GM19455 (cell line): ENCODE measurements around the gene OBI1.

Experiments
- ATAC-seq: cut with Tn5 transposase; IDR thresholded peaks from one replicate; pipeline ENCODE4 v1.9.1; 2021; ENCODE audit not compliant: unreplicated experiment

The OBI1 gene

DNA sequence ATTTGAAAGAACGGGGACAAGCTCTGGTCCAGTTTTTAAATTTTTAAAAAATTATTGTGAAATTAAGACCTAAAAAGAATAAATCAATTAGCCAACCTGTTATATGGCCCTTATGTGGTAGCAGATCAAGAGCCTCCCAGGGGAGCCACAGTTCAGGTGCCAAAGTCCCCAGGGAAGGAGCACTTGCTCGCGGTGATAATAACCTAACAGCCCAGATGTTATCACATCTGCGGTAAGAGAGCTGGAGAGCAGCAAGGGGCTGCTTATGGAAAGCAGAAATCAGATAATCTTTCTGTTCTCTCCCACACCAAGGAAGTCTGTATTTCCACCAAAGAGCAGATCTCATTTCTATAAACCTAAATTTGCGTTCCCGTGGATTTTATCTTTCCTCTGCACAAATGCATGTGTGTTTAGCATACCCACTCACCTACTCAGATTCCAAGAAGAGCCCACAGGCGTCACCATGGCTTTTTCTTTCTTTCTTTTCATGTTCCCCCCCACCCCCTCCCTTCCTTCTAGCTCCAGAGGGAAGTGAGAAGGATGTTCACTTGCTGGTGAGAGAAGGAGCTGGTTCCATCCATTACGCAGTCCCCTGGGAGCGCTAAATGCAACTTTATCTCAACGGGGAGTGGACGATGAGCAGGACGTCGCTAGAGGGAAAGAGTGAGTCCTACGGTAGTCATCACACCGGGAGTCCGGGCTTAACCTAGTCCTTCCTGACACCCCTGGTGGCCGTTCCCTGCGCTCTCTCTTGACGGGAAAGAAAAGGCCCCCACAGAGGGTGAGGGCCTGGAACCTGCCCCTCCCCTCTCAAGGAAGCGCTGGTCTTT, 54.0 kb downstream of the OBI1 start:
- ATAC-seq, result no peak

DNA sequence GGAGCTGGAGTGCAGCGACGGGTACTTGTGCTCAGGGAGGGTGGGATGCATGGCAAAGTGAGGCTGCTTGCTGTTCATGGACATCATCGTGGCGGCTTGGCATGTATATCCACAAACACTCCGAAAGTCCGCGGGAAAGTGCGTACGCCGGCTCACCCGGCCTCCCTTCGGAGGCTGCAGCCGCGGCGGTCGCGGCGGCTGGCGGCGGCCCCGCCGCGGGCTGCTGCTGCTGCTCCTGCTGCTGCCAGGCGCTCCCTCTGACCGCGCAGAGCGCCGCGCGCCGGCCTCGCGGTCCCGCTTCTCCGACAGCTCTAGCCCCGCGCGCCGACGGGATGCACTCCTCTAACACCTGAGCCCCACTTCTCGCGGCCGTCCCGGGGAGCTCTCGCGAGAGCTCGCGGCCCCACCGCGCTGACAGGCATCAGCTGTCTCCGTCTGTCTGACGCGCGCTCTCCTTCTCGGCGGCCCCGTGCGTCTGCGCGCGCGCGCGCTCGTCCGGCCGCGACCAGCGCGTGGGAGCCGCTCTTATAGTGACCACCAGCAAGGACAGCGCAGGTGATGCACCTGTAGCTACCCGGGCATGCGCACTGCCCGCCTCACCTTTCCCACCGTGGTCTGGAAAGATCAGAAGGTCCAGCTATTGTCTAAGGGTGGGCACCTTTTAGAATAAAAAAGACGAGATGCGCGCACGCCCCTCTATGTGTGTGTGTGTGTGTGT, 55.6 kb downstream of the OBI1 start, which contains the start of gene POU4F1:
TSS of gene POU4F1 (minus strand) at position 313 of the 718 bp plus-strand sequence. CDS start at position 87, 226 bp downstream.
- peak; percentile 93 for ATAC-seq

DNA sequence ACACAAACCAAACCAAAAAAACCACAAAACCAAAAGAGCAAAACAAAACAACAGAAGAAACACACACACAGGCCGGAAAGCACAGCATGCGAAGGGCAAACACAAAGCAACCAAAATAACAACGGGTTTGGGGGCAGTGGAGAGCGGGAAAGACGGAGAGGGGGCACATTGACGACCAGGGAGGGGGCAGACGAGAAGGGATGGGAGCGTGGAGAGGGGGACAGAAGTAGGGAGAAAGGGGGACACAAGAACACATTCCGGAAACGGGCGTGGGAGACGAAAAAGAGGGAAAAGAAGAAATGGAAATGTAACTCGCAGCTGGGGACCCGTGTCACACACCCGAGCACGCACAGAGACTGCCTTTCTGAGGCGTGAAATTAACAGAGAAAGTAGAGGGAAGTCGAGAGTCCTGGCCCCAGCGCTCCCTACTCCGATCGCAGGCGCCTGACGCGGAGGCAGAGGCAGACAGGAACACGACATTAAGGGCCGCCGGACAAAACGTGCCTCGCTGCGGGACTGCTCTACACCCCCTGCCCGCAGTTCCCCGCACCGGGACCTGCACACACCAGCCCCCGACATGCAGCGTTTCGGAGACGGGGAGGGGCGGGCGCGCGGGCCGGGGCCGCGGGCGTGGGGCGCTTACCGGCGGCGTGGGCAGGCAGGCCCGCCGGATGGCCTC, 56.3 kb downstream of the OBI1 start:
- peak; percentile 31 for ATAC-seq

DNA sequence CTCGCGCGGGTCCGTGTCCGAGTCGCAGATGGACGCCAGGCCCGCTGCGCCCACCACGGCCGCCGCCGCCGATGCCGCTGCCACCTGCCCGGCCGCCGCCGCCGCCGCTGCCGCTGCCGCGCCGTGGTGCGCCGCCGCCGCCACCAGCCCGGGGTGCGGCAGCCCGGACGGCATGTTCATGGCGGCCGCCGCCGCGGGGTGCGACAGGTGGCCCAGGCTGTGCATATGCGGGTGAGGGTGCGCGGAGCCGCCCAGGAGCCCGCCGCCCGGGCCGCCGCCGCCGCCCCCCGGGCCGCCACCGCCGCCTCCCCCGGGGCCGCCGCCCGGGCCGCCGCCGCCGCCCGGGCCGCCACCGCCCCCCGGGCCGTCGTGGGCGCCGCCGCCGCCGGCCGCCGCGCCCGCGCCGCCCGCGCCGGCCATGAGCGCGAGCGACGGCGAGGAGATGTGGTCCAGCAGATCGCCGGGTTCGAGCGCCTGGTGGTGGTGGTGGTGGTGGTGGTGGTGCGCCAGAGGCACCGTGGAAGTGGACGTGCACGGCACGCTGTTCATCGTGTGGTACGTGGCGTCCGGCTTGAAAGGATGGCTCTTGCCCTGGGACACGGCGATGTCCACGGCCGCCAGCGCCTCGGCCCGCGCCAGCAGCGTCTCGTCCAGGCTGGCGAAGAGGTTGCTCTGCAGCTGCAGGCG, 56.9 kb downstream of the OBI1 start:
- no peak for ATAC-seq

DNA sequence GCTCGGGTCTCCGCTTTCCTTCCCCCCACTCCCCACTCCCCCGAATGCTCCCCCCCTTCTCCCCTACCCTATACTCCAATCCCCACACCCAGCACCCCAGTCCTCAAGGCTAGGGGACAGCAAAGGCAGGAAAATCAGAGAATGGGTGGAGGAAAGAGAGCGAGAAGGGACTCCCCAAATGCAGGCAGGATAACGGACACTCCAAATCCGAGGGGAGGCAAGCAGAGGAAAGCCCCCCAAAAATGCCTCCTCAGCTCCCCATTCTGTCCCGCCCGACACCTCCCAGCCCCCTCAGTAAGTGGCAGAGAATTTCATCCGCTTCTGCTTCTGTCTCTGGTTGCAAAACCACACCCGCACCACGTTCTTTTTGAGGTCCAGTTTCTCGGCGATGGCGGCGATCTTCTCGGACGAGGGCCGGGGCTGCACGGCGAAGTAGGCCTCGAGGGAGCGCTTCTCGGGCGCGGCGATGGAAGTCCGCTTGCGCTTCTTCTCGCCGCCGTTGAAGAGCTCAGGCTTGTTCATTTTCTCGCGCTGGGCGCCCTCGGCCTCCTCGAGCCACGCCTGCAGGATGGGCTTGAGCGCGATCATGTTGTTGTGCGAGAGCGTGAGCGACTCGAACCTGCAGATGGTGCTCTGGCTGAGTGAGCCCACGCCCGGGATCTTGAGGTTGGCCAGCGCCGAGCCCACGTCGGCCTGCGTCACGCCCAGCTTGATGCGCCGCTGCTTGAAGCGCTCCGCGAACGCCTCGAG, 57.7 kb downstream of the OBI1 start:
- no peak for ATAC-seq

DNA sequence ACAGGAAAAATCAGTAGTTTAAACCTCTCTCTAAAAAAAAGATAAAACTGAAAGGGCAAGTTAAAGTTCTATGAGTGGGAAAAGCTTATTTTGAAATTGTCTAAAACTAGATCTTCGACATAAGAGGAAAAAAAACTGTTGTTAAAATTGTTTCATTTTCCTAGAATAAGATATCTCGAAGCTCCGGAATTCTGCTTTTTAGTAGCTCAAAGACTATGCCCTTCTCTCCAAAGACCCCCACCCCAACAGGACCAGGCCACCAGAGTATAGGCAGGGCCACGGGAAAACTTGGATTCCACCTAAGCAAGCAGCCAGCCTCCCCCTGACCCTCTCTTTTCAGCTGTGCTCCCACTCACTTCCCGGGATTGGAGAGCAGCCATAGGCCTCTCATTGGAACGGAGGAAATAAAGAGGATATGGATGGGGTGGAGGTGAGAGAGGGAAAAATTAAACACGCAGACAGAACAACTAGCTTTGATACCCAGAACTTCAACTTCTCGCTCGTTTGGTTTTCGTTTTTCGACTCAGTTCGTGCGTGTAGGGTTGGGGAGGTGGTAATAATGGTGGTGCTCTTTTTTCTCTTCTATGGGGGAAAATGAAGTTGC, 58.6 kb downstream of the OBI1 start:
- ATAC-seq, result no peak

DNA sequence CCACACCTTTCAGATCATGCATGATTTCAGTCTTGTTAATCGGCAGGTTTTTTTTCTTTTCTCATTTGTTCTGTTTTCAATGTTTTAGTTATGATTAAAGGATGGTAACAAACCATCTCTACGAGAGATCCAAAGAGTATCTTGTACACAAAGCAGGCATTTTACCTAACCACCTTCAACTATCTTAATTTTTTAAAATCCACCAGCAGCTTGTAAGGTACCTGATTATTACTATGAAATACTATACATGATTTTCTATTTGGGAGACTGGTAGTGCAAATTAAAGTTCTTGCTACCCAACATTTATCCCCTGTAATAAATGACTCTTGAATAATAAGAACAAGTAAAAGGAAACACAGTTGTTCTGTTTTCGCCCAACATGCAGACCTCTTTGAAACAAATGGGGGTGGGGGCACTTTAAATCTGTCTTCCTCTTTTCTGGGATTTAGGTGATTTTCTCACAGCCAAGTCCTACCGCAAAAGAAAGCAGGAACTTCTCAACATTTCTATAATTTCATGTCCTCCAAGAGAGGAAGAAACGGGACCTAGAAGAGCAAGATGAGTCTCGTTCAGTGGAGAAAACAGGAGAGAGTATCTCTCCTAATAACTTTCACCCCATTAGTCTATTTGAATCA, 59.2 kb downstream of the OBI1 start:
- ATAC-seq, result no peak

DNA sequence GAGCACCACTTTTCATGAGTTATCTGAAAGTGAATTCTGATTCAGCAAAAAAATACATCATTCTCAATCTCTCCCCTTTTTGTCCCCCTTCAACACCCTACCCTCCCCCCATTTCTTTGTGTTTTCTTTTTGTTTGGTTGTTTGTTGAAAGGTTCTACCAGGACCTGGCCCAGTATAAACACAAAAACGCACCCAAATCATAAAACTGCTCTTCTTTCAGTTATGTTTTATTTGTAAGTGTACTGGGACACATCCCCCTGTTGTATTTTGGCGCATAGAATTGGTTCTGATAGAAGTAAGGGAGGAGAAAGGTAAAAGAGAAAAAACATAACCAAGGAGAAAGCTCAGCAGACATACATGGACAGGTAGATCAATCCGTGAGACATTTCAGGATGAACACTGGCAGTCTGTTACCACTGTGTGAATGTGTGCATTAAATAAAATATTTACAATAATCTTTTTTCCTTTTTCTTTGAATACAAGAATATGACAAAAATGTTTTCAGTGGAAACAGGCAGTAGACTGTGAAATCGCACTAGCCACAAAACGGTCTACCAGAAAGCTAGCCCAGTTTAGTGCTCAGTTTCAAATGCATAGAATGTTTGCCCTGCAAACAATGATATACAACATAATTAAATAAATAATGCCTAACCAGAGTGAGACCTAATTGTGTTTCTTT, 59.9 kb downstream of the OBI1 start:
- no peak for ATAC-seq

DNA sequence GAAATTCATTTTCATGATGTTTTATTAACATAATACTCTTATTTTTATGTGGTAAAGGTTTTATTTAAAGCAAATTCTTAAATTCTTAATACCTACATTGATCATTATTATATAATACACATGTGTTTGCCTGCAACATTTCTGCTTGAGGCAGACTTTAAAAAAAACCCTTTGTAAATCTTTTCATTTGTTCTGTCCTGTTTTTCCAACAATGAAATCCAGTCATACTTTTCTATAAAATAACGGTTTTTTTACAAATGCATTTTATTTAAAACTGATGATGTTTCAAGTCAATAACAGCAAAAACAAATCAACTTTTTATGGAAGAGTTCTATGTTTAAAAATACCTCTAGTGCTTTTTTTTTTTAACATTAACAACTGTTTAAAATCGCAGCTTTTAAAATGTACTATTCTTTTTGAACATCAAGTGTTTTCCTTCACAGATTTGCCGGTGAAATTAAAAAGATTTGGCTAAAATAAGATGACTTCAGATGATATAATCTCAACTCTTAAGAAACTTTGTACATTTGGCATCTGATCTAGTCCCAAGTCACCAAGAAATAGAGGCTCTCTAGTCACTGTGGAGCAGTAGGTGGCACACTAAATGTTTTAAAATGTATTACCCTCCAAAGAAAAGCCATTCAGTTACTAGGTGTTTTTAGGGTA, 60.7 kb downstream of the OBI1 start:
- ATAC-seq, result no peak

DNA sequence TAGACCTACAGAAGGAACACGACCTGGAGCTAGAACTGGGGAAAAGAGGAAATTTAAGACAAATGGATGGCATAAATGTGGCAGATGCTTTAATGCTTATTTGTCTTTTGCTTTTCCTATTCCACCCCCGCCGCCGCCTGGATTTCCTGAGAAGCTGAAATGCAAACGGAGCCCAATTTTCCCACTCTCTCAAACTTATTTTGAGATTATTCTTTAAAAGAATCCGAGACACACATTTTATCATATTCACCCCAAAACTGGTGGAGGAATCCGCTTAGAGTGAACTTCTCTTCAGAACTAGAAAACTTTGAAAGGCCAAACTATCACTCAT, 61.4 kb downstream of the OBI1 start:
- ATAC-seq, result no peak

DNA sequence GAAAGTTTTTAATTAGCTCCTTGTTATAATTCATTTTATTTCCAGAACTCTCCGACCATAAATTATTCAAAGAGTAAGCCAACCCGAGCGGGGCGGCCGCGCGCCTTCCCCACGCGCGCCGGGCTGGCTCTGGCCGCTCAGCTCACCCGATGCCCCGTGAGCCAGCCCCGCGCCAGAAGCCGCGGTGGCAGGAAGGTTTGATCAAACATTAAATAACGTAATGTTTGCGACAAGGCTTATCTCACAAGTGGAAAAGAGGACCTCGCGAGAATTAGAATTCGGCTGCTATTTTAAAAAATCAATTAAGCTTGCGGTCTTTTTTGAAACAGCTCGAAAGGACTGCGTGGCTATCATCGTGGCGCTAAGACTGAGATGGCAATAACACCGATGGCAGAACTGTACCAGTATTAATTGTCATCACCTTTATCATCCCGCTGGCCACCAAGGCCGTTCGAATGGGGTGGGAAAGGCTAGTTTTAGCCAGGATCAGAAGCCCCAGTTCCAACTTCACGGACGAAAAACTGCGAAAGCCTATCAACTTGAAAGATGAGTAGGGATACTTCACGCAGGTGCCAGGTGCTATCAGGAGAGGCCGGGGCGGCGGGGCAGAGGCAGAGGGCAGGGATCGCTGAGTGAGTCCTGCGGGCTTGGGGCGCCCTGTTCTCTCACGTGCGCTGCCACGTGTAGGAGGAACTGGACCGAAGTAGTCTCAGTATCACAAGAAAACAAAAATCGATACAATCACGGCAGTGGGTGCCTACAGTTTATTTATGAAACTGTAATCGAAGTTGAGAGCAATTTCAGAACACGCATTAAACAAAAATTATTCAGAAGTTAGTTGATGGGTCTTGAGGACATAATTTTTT, 62.0 kb downstream of the OBI1 start:
- no peak for ATAC-seq

DNA sequence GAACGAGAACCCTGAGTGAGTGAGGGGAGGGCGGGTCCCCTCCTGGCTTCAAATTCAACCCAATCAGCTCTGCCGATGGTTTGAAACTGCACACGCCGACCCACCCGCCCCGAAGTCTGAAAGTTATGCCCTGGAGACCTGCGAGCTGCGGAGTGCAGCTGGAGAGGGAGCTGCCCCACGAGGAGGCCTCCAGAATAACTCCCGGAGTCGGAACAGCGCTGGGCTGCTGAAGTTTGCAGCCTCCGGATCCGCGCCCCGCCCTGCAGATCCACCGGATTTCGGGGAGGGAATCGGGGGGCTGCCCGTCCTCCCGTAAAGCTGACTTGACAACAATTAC, 62.6 kb downstream of the OBI1 start:
- ATAC-seq, result no peak

DNA sequence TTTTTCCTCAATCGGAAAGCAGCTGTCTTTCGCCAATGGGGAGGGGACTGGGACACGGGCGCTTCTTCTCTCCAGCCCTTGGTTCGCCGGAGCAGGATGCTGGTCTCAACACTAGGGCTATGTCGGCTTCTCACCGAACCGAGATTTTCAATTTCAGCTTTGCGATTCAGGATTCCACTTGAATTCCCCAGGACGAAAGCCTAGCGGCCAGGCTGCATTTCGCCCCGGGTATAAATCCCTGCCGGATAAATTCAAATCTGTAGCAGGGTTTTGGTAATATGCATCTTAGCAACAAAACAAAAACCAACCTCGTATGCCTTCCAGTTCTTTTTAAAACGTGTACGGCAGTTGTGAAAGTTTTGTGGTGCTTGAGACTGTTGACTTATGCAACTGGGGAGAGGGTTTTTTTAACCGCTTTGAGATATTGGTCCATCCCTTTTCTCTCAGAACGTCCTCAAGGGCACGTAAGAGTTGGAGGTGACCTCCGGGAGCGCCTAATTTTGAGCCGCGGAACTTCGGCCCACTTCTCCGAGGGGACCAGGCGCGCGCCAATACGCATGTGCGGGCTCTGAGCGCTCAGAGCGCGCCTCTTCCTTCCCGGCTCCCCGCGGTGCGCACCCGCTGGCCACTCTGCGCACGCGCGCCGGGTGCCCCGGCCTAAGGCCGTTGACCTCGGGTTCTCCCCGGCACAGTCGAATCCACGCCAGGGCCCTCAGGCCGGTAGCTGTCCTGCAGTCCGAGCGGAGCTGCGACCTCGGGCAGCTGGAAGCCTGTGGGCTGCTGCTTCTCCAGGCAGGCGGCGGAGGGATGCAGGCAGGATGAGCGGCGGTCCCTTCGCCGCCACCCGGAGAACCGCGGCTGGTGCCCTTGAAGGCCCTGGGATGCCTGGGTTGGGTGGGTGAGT, 63.2 kb downstream of the OBI1 start:
- ATAC-seq, result no peak

DNA sequence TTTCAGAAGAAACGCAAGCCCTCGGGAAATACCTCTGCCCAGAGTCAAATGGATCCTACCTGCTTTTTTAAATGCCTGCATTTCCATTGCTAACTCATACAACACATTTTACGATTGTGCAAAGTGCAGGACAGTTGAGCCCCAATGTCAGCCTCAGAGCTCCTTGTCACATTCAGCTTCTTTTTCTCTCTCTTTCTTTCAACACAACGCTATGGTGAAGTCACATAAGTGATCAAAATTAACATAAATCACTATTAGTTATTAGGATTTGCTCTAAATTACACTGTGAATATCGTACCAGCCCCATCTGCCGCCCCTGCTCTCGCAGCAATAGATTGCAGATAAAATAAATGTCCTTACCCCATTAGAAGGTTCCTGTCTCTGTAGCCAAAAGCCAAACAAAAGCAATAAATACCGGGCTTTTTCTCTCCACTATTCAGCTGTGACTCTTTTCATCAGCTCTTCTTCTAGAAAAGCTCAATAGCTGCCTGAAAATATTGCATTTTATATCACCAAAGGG, 64.4 kb downstream of the OBI1 start:
- no peak for ATAC-seq

DNA sequence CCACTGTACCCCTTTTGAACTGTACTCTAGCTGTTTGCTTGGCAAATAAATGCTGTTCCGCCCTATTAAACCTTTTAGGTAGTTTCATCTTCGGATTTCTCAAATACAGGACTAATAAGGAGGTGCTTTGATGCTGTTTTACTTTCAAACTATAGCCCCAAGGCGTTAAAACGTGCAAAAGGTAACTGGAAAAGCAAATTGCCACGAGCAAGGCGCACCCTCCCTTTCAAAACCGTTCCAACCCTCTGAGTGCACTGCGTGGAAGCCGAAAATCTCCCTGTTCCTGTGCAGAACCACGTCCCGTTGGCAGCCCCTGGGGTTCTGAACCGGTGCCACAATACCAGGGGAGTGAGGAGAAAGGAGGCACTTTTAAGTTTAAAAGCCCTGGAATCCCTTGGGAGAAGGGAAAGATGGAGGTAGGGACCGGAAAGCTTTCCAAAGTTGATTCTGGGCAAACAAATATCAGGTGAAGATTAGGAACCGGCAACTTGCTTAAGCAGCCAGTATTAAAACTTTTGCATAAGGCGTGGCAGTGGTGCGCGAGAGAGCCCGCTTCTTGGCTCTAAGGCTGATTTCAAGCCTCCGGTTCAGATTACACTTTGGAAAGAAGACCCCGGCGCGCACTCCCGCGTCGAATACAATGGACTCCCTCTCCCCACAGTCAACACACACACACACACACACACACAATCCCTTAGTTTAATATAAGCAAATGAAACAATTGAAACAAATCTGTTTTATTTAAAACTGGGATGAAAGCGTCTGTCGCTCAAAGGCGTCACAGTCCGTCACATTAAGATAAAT, 65.1 kb downstream of the OBI1 start:
- no peak for ATAC-seq

DNA sequence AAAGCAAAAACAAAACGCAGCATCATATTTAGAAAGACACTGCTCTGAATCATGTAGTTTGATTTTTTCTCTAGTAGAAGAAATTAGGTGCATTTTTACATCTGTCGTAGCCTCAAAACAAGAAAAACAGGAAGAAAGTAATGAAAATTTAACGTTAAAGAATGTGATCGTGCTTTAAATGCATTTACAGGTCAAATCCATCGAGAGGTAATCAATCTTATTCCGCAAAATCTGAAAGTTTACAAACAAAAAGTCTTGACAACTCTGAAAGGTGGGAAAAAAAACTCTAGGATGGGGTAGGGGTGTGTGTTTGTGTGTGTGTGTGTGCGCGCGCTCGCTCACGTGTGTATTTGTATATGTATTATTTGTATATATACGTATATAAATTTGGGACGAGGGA, 65.8 kb downstream of the OBI1 start:
- no peak for ATAC-seq
